ENCODE data around the gene PDE6D.

DNA sequence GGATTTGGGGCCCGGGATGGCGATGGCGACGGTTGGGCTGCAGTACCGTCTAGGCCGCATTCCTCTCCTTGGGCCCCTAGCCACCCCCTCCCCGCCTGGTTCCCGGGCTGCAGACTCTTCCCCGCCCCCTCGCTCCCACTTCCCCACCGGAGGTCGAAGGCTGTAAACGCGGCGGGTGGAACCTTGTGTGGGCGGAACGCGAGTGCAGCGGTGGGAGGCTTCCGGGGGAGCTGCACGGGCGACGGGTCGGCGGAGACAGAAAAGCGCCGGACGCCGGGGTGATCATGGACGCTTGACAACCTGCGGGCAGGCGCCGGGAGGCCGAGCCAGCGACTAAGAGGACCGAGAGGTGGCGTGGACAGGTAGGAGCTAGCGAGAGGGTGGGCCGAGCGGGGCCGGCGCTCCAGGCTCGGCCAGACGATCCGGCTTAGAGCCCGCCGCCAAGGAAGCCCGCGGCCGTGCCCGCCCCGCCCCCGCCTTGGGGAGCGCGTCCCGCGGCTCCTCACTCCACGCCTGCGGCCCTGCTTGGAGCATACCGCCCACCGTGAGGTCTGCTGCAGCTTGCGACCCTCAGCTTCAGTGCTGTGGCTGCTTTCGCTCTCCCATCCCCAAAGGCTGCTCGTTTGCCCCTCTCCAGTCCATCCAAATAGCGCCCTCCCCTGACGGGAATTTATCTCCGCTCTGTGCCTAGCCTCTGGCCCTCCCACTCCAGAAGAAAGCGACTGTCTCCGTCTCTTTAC lies 5.3 kb upstream of the PDE6D start, which contains the start of gene COPS7B:
- TF ChIP-seq CEBPB (IDR thresholded peaks at IDR 0.05): no peak
- TF ChIP-seq EP300 (IDR thresholded peaks at IDR 0.05; ENCODE audit: borderline replicate concordance): no peak; the same call in 1 of the 2 replicates
- TF ChIP-seq, protein P1, sequence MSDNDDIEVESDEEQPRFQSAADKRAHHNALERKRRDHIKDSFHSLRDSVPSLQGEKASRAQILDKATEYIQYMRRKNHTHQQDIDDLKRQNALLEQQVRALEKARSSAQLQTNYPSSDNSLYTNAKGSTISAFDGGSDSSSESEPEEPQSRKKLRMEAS (IDR thresholded peaks at IDR 0.05): peak; percentile 74; the same call in 1 of the 2 replicates
- TF ChIP-seq, protein P2, sequence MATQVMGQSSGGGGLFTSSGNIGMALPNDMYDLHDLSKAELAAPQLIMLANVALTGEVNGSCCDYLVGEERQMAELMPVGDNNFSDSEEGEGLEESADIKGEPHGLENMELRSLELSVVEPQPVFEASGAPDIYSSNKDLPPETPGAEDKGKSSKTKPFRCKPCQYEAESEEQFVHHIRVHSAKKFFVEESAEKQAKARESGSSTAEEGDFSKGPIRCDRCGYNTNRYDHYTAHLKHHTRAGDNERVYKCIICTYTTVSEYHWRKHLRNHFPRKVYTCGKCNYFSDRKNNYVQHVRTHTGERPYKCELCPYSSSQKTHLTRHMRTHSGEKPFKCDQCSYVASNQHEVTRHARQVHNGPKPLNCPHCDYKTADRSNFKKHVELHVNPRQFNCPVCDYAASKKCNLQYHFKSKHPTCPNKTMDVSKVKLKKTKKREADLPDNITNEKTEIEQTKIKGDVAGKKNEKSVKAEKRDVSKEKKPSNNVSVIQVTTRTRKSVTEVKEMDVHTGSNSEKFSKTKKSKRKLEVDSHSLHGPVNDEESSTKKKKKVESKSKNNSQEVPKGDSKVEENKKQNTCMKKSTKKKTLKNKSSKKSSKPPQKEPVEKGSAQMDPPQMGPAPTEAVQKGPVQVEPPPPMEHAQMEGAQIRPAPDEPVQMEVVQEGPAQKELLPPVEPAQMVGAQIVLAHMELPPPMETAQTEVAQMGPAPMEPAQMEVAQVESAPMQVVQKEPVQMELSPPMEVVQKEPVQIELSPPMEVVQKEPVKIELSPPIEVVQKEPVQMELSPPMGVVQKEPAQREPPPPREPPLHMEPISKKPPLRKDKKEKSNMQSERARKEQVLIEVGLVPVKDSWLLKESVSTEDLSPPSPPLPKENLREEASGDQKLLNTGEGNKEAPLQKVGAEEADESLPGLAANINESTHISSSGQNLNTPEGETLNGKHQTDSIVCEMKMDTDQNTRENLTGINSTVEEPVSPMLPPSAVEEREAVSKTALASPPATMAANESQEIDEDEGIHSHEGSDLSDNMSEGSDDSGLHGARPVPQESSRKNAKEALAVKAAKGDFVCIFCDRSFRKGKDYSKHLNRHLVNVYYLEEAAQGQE (IDR thresholded peaks at IDR 0.05; ENCODE audit: low read depth): no peak
- TF ChIP-seq, protein P3, sequence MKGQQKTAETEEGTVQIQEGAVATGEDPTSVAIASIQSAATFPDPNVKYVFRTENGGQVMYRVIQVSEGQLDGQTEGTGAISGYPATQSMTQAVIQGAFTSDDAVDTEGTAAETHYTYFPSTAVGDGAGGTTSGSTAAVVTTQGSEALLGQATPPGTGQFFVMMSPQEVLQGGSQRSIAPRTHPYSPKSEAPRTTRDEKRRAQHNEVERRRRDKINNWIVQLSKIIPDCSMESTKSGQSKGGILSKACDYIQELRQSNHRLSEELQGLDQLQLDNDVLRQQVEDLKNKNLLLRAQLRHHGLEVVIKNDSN (IDR thresholded peaks at IDR 0.05): peak; percentile 76
- peak; percentile 29; the same call in 1 of the 2 replicates for TF ChIP-seq RAD21 (IDR thresholded peaks at IDR 0.05; ENCODE audit: low read depth)
- peak; percentile 90 for TF ChIP-seq TCF12 (IDR thresholded peaks at IDR 0.05; ENCODE audit: low read depth)
- TF ChIP-seq CREB1 (IDR thresholded peaks at IDR 0.05; ENCODE audit: low read depth): 0 out of 2 replicates have a peak, but pooled peaks have one; percentile 26

All from Ishikawa (cell line).